H9 (cell line): ENCODE data around the gene AQP10. TPM values are rescaled to one million over a fixed set of nuclear protein-coding genes. Genes with fewer than 3 reads are reported as not detected.

Experiments used
- DNase-seq: peaks from one replicate; pipeline ENCODE4 v3.0.0-alpha.2; 2017
- H2AFZ ChIP-seq: one replicate; pipeline ENCODE4 v1.6.1; 2013; ENCODE audit warnings: mild to moderate bottlenecking, low read length, control low read depth, moderate library complexity
- H2AK5ac ChIP-seq: 2 replicates; pipeline ENCODE4 v1.6.1; 2013; ENCODE audit warnings: low read length, control low read depth, mixed read lengths; ENCODE audit not compliant: insufficient read length
- H2BK120ac ChIP-seq: one replicate; pipeline ENCODE4 v1.6.1; 2013; ENCODE audit warnings: low read depth, mild to moderate bottlenecking, low read length, control low read depth, inconsistent platforms; ENCODE audit not compliant: poor library complexity, severe bottlenecking
- H2BK12ac ChIP-seq: 2 replicates; pipeline ENCODE4 v1.6.1; 2013; ENCODE audit warnings: low read length, control low read depth, mixed read lengths, low read depth; ENCODE audit not compliant: insufficient read length
- H2BK15ac ChIP-seq: 2 replicates; pipeline ENCODE4 v1.6.1; 2013; ENCODE audit warnings: low read depth, low read length, control low read depth
- H2BK20ac ChIP-seq: one replicate; pipeline ENCODE4 v1.6.1; 2013; ENCODE audit warnings: low read depth, mild to moderate bottlenecking, low read length, control low read depth, inconsistent platforms; ENCODE audit not compliant: poor library complexity, severe bottlenecking
- H2BK5ac ChIP-seq: 2 replicates; pipeline ENCODE4 v1.6.1; 2013; ENCODE audit warnings: low read length, control low read depth, mixed read lengths; ENCODE audit not compliant: insufficient read length
- H3K14ac ChIP-seq: 2 replicates; pipeline ENCODE4 v1.6.1; 2013; ENCODE audit warnings: low read length, control low read depth; ENCODE audit not compliant: insufficient read depth
- H3K18ac ChIP-seq: 2 replicates; pipeline ENCODE4 v1.6.1; 2013; ENCODE audit warnings: low read depth, mild to moderate bottlenecking, mixed read lengths, low read length, control low read depth; ENCODE audit not compliant: insufficient read length
- H3K23ac ChIP-seq: 2 replicates; pipeline ENCODE4 v1.6.1; 2013; ENCODE audit warnings: low read length, control low read depth, mixed read lengths, low read depth; ENCODE audit not compliant: insufficient read length
- H3K23me2 ChIP-seq: 2 replicates; pipeline ENCODE4 v1.6.1; 2013; ENCODE audit warnings: low read depth, mild to moderate bottlenecking, mixed read lengths, low read length, control low read depth; ENCODE audit not compliant: insufficient read length, poor library complexity, severe bottlenecking
- H3K27ac ChIP-seq: 2 replicates; pipeline ENCODE4 v1.5.1; 2013; ENCODE audit warnings: low read length, control low read depth, mixed read lengths, low read depth; ENCODE audit not compliant: insufficient read length
- H3K27me3 ChIP-seq: 2 replicates; pipeline ENCODE4 v1.6.1; 2013; ENCODE audit warnings: low read length, control low read depth, inconsistent platforms; ENCODE audit not compliant: insufficient read depth
- H3K4ac ChIP-seq: 2 replicates; pipeline ENCODE4 v1.6.1; 2013; ENCODE audit warnings: low read depth, mild to moderate bottlenecking, control low read depth, inconsistent platforms, low read length, moderate library complexity
- H3K4me1 ChIP-seq: 2 replicates; pipeline ENCODE4 v1.6.1; 2013; ENCODE audit warnings: low read length, control low read depth, inconsistent platforms; ENCODE audit not compliant: insufficient read depth
- H3K4me2 ChIP-seq: 2 replicates; pipeline ENCODE4 v1.6.1; 2013; ENCODE audit warnings: low read length, control low read depth, mixed read lengths; ENCODE audit not compliant: insufficient read length, insufficient read depth
- H3K56ac ChIP-seq: 2 replicates; pipeline ENCODE4 v1.6.1; 2013; ENCODE audit warnings: low read depth, mild to moderate bottlenecking, mixed read lengths, low read length, control low read depth; ENCODE audit not compliant: insufficient read length
- H3K79me1 ChIP-seq: 2 replicates; pipeline ENCODE4 v1.6.1; 2013; ENCODE audit warnings: low read depth, mild to moderate bottlenecking, moderate library complexity, low read length, control low read depth, inconsistent platforms; ENCODE audit not compliant: insufficient read depth, poor library complexity, severe bottlenecking
- H3K79me2 ChIP-seq: 2 replicates; pipeline ENCODE4 v1.6.1; 2013; ENCODE audit warnings: low read length, control low read depth, inconsistent platforms; ENCODE audit not compliant: insufficient read depth
- H3K9ac ChIP-seq: 2 replicates; pipeline ENCODE4 v1.6.1; 2013; ENCODE audit warnings: low read length, control low read depth, mixed read lengths; ENCODE audit not compliant: insufficient read length; ENCODE audit errors: extremely low read depth
- H3K9me3 ChIP-seq: one replicate; pipeline ENCODE4 v1.6.1; 2013; ENCODE audit warnings: low read depth, low read length, inconsistent platforms; ENCODE audit not compliant: control insufficient read depth
- H3T11ph ChIP-seq: one replicate; pipeline ENCODE4 v1.6.1; 2013; ENCODE audit warnings: mild to moderate bottlenecking, low read length, control low read depth, inconsistent platforms
- H4K20me1 ChIP-seq: one replicate; pipeline ENCODE4 v1.6.1; 2013; ENCODE audit not compliant: control insufficient read depth, insufficient read length, insufficient read depth
- H4K5ac ChIP-seq: 2 replicates; pipeline ENCODE4 v1.6.1; 2013; ENCODE audit warnings: low read depth, mild to moderate bottlenecking, mixed read lengths, low read length, control low read depth; ENCODE audit not compliant: insufficient read length
- H4K8ac ChIP-seq: replicated peaks from 2 replicates; pipeline ENCODE4 v1.6.1; 2013; ENCODE audit warnings: low read length, control low read depth, mixed read lengths, low read depth; ENCODE audit not compliant: insufficient read length
- H4K91ac ChIP-seq: 2 replicates; pipeline ENCODE4 v1.6.1; 2013; ENCODE audit warnings: low read depth, mild to moderate bottlenecking, moderate library complexity, mixed read lengths, low read length, control low read depth; ENCODE audit not compliant: insufficient read length
- H3K27ac Mint-ChIP-seq, 3 experiments: 2 replicates in 2 of 3; 3 replicates in 1 of 3; pipeline ENCODE4 v1.8.0; 2020 to 2021; ENCODE audit warnings: mixed read lengths in 3 of 3, mild to moderate bottlenecking in 1 of 3, moderate library complexity in 1 of 3
- H3K27me3 Mint-ChIP-seq: 2 replicates; pipeline ENCODE4 v1.8.0; 2021; ENCODE audit warnings: low read depth, mild to moderate bottlenecking, moderate library complexity, mixed read lengths
- H3K36me3 Mint-ChIP-seq, 3 experiments: 2 replicates in 2 of 3; 3 replicates in 1 of 3; pipeline ENCODE4 v1.8.0; 2020 to 2021; ENCODE audit warnings: low read depth in 3 of 3, mixed read lengths in 3 of 3; ENCODE audit not compliant: insufficient read depth in 1 of 3
- H3K4me1 Mint-ChIP-seq, 2 experiments: 2 replicates each; pipeline ENCODE4 v1.8.0; 2020; ENCODE audit warnings: mixed read lengths in 2 of 2
- H3K4me3 Mint-ChIP-seq, 2 experiments: 2 replicates in 1 of 2; 3 replicates in 1 of 2; pipeline ENCODE4 v1.8.0; 2020 to 2021; ENCODE audit warnings: mild to moderate bottlenecking in 2 of 2, mixed read lengths in 2 of 2, moderate library complexity in 1 of 2
- H3K9me3 Mint-ChIP-seq, 2 experiments: 2 replicates in 1 of 2; 3 replicates in 1 of 2; pipeline ENCODE4 v1.8.0; 2020; ENCODE audit warnings: mild to moderate bottlenecking in 2 of 2, mixed read lengths in 2 of 2, moderate library complexity in 1 of 2
- WGBS: extraction: QIAGEN DNeasy Blood & Tissue Kit; methylation state at CpG from one replicate; pipeline ENCODE4 v1.1.7; 2013; ENCODE audit warnings: missing lambda C conversion rate, low lambda C conversion rate, mixed read lengths; ENCODE audit not compliant: insufficient read length; ENCODE audit errors: extremely low coverage; 5-methylcytosine and 5-hydroxymethylcytosine counted together
- total RNA-seq: library from RNA; stranded (reverse); gene quantifications from 2 replicates; pipeline ENCODE4 v1.2.1, GENCODE V29; 2021
- TF ChIP-seq, protein P1 (sequence below): fragments of 200-600 bp; sonication (generic); conservative IDR thresholded peaks from 3 replicates; pipeline ENCODE4 v1.8.0; 2021; ENCODE audit warnings: antibody characterized with exemption, mild to moderate bottlenecking

Gene AQP10
- total RNA-seq, 1 experiment from 2014 or later, result not detected

- no peak overlapping the region for H3T11ph ChIP-seq
- no CpG with 5 or more reads among the region's 1 CpG for WGBS
Observed at GRCh38 chr1:154301582-154301981, 19.3 kb upstream of the AQP10 start.

More at GRCh38 chr1:154301582-154301981, 19.3 kb upstream of the AQP10 start:
- Histone ChIP-seq H4K20me1 (no peaks in the 10 kb centered on the region), H4K5ac (no peak overlapping the region), H4K91ac (no peak overlapping the region), H2BK15ac (no peak overlapping the region), H2BK120ac (no peak overlapping the region), H3K14ac (no peak overlapping the region), H3K27me3 (no peaks in the 10 kb centered on the region), H2AK5ac (no peak overlapping the region), H3K4me1 (no peaks in the 10 kb centered on the region), H3K4me2 (no peak overlapping the region), H4K8ac (no peak overlapping the region), H2BK20ac (no peak overlapping the region), H3K56ac (no peak overlapping the region), H2AFZ (no peak overlapping the region), H3K79me1 (no peaks in the 10 kb centered on the region), H2BK5ac (no peak overlapping the region), H3K79me2 (no peaks in the 10 kb centered on the region), H3K18ac (no peak overlapping the region), H3K4ac (no peak overlapping the region), H3K23me2 (no peaks in the 10 kb centered on the region), H3K9ac (no peak overlapping the region), H3K23ac (no peak overlapping the region), H3K9me3 (no peaks in the 10 kb centered on the region), H2BK12ac (no peak overlapping the region), H3K27ac (no peak overlapping the region)
- Mint-ChIP-seq H3K4me1 (no peaks in the 10 kb centered on the region), H3K36me3 (peaks cover 0 to 2% (median 0%) of the 10 kb centered on the region in 3 experiments; a peak in 1 of 7 replicates), H3K9me3 (peaks cover 3% of the 10 kb centered on the region in 2 experiments; a peak in 4 of 5 replicates), H3K27me3 (peaks cover 6% of the 10 kb centered on the region; the same call in 1 of the 2 replicates), H3K27ac (no peak overlapping the region), H3K4me3 (no peak overlapping the region)
- no peak for DNase-seq
- TF ChIP-seq, protein P1, sequence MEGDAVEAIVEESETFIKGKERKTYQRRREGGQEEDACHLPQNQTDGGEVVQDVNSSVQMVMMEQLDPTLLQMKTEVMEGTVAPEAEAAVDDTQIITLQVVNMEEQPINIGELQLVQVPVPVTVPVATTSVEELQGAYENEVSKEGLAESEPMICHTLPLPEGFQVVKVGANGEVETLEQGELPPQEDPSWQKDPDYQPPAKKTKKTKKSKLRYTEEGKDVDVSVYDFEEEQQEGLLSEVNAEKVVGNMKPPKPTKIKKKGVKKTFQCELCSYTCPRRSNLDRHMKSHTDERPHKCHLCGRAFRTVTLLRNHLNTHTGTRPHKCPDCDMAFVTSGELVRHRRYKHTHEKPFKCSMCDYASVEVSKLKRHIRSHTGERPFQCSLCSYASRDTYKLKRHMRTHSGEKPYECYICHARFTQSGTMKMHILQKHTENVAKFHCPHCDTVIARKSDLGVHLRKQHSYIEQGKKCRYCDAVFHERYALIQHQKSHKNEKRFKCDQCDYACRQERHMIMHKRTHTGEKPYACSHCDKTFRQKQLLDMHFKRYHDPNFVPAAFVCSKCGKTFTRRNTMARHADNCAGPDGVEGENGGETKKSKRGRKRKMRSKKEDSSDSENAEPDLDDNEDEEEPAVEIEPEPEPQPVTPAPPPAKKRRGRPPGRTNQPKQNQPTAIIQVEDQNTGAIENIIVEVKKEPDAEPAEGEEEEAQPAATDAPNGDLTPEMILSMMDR, result no peak
